Fibroblast of lung (primary cell): ENCODE measurements around the gene CDC6. TPM values are rescaled to one million over a fixed set of nuclear protein-coding genes. Genes with fewer than 3 reads are reported as not detected.

ENCODE experiments used
- DNase-seq, 2 donors: peaks; one replicate each; pipeline versions ENCODE4 v3.0.0 to v3.0.0-alpha.2; 2010; ENCODE audit warnings: low read depth in 2 of 2
- H2AFZ ChIP-seq: 2 replicates; pipeline ENCODE4 v1.5.1; 2012; ENCODE audit warnings: low read length, control low read depth, inconsistent platforms
- H3K27ac ChIP-seq: 2 replicates; pipeline ENCODE4 v1.5.1; 2011; ENCODE audit warnings: low read length, control low read depth; ENCODE audit not compliant: insufficient read depth
- H3K27me3 ChIP-seq: 2 replicates; pipeline ENCODE4 v1.5.1; 2011; ENCODE audit warnings: mild to moderate bottlenecking, low read length; ENCODE audit not compliant: control insufficient read depth, insufficient read depth
- H3K36me3 ChIP-seq: 2 replicates; pipeline ENCODE4 v1.5.1; 2011; ENCODE audit warnings: low read length; ENCODE audit not compliant: control insufficient read depth, insufficient read depth
- H3K4me1 ChIP-seq: 2 replicates; pipeline ENCODE4 v1.5.1; 2011; ENCODE audit warnings: low read length; ENCODE audit not compliant: control insufficient read depth, insufficient read depth; ENCODE audit errors: extremely low read depth
- H3K4me2 ChIP-seq: 2 replicates; pipeline ENCODE4 v1.5.1; 2011; ENCODE audit warnings: low read length, control low read depth; ENCODE audit not compliant: insufficient read depth; ENCODE audit errors: extremely low read depth
- H3K4me3 ChIP-seq, 4 experiments: fragments of 200-600 bp in 1 of 4; sonication (generic) in 1 of 4; replicated peaks in 1 of 4; 2 replicates each; pipeline ENCODE4 v1.5.1; 2011 to 2016; ENCODE audit warnings: low read length in 4 of 4, low read depth in 3 of 4, mild to moderate bottlenecking in 3 of 4, control low read depth in 2 of 4, inconsistent platforms in 1 of 4, mixed read lengths in 1 of 4; ENCODE audit not compliant: insufficient read depth in 1 of 4; ENCODE audit errors: control extremely low read depth in 1 of 4
- H3K79me2 ChIP-seq: 2 replicates; pipeline ENCODE4 v1.5.1; 2012; ENCODE audit warnings: mild to moderate bottlenecking, low read length, inconsistent platforms; ENCODE audit not compliant: control insufficient read depth, insufficient read depth
- H3K9ac ChIP-seq: 2 replicates; pipeline ENCODE4 v1.5.1; 2011; ENCODE audit warnings: mild to moderate bottlenecking, low read length, control low read depth; ENCODE audit not compliant: insufficient read depth
- H3K9me3 ChIP-seq: 2 replicates; pipeline ENCODE4 v1.5.1; 2012; ENCODE audit warnings: low read depth, low read length; ENCODE audit not compliant: control insufficient read depth, insufficient read depth
- H4K20me1 ChIP-seq: 2 replicates; pipeline ENCODE4 v1.5.1; 2011; ENCODE audit warnings: low read length; ENCODE audit not compliant: control insufficient read depth, insufficient read depth; ENCODE audit errors: extremely low read depth
- CTCF ChIP-seq, 2 donors: IDR thresholded peaks in 1 of 2; conservative IDR thresholded peaks in 1 of 2; 1 replicate in 1 of 2; 2 replicates in 1 of 2; pipeline ENCODE4 v1.5.1; 2011 to 2012; ENCODE audit warnings: low read length in 2 of 2, control low read depth in 1 of 2, inconsistent platforms in 1 of 2, low read depth in 1 of 2, mild to moderate bottlenecking in 1 of 2
- EZH2 ChIP-seq: IDR thresholded peaks from 2 replicates; pipeline ENCODE4 v1.5.1; 2012; ENCODE audit warnings: low read length, control low read depth, mild to moderate bottlenecking; ENCODE audit errors: missing control alignments
- polyA plus RNA-seq, 2 donors: library from polyadenylated mRNA; depleted of rRNA in 1 of 2; stranded (reverse) in 1 of 2; unstranded in 1 of 2; fragments of >200 nt; gene quantifications; 2 replicates each; pipeline ENCODE4 v1.2.1, GENCODE V29; 2011 to 2012; ENCODE audit warnings: missing spikeins in 1 of 2
- total RNA-seq: library from RNA; depleted of rRNA; stranded (reverse); fragments of >200 nt; gene quantifications from 2 replicates; pipeline ENCODE4 v1.2.1, GENCODE V29; 2014

CDC6 gene
- total and polyA plus RNA-seq, 2 donors (not counting 1 experiment from before 2014, with no cell fraction given): 4.5 to 16.3 TPM

GRCh38 chr17:40340880-40341807 lies 53.5 kb downstream of the CDC6 start:
- no peaks in the 10 kb centered on the region for H4K20me1 ChIP-seq
- H3K79me2 ChIP-seq: peaks cover 9% of the 10 kb centered on the region
- TF ChIP-seq CTCF (conservative IDR thresholded peaks at IDR 0.05 in 1 of 2, IDR thresholded peaks at IDR 0.05 in 1 of 2; ENCODE audit: low read depth in 1 of 2, low read length in 2 of 2) (no peak), EZH2 (no peak)
- H3K4me1 ChIP-seq: peaks cover 23% of the 10 kb centered on the region
- peak overlapping the region; percentile 77 for H3K9ac ChIP-seq
- peak; percentile 62 to 81 for DNase-seq
- H3K27ac ChIP-seq: peak overlapping the region; percentile 86
- no peaks in the 10 kb centered on the region for H3K27me3 ChIP-seq
- H3K36me3 ChIP-seq: no peaks in the 10 kb centered on the region
- H2AFZ ChIP-seq: no peak overlapping the region
- H3K9me3 ChIP-seq: no peaks in the 10 kb centered on the region
- peak overlapping the region; percentile 80 for H3K4me2 ChIP-seq
- peak overlapping the region; percentile 46 to 82 (median 76) for H3K4me3 ChIP-seq

- H3K4me3 ChIP-seq: peak overlapping the region; percentile 59 to 82 (median 76)
- no peaks in the 10 kb centered on the region for H3K36me3 ChIP-seq
- DNase-seq: peak; percentile 58 to 70
- TF ChIP-seq EZH2: no peak
- no peak for TF ChIP-seq CTCF (conservative IDR thresholded peaks at IDR 0.05 in 1 of 2, IDR thresholded peaks at IDR 0.05 in 1 of 2; ENCODE audit: low read depth in 1 of 2, low read length in 2 of 2)
- peak overlapping the region; percentile 86 for H3K27ac ChIP-seq
- H4K20me1 ChIP-seq: no peaks in the 10 kb centered on the region
- no peaks in the 10 kb centered on the region for H3K27me3 ChIP-seq
- H3K9me3 ChIP-seq: no peaks in the 10 kb centered on the region
- H3K9ac ChIP-seq: peak overlapping the region; percentile 77
- no peak overlapping the region for H2AFZ ChIP-seq
- H3K4me1 ChIP-seq: peaks cover 29% of the 10 kb centered on the region
- peak overlapping the region; percentile 92 for H3K4me2 ChIP-seq
- peaks cover 14% of the 10 kb centered on the region for H3K79me2 ChIP-seq
These were observed 54.3 kb downstream of the CDC6 start for GRCh38 chr17:40341808-40342503.

GRCh38 chr17:40342504-40343218 lies 55.0 kb downstream of the CDC6 start:
- H3K4me3 ChIP-seq: peak overlapping the region; percentile 59 to 82 (median 74)
- H3K4me2 ChIP-seq: peak overlapping the region; percentile 92
- no peaks in the 10 kb centered on the region for H3K27me3 ChIP-seq
- H3K9ac ChIP-seq: peak overlapping the region; percentile 77
- peaks cover 35% of the 10 kb centered on the region for H3K4me1 ChIP-seq
- H3K79me2 ChIP-seq: peaks cover 18% of the 10 kb centered on the region
- TF ChIP-seq EZH2 (no peak), CTCF (conservative IDR thresholded peaks at IDR 0.05 in 1 of 2, IDR thresholded peaks at IDR 0.05 in 1 of 2; ENCODE audit: low read depth in 1 of 2, low read length in 2 of 2) (no peak)
- H4K20me1 ChIP-seq: no peaks in the 10 kb centered on the region
- H3K9me3 ChIP-seq: no peaks in the 10 kb centered on the region
- no peaks in the 10 kb centered on the region for H3K36me3 ChIP-seq
- DNase-seq: no peak
- H3K27ac ChIP-seq: peak overlapping the region; percentile 68
- H2AFZ ChIP-seq: no peak overlapping the region
